ENCODE measurements around the gene TSPAN10.

TSPAN10 gene

DNA sequence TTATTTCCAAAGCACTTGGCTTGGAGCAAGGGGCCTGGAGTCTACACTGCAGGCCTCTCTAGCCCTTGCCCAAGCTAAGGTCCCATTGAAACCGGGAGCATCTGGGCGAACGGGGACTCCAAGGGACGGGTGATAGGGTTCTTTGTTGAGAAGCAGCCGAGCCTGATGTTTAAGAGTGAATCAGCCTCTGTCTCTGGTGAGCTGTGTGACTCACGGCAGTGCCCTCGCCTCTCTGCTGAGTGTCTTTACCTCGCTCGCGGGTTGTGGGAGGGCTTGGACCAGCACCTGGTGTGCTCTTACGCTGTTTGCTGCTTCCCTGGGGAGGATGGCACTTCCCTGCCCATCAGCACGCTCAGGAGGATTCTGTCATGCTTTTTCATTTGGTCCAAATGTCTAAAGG is 48.1 kb downstream of the TSPAN10 start:
- H3K27ac Mint-ChIP-seq: peak overlapping the region; percentile 88
- peaks cover 2% of the 10 kb centered on the region for H3K36me3 Mint-ChIP-seq
- peaks cover 27% of the 10 kb centered on the region for H3K4me1 Mint-ChIP-seq (ENCODE audit: low read depth)
- no peaks in the 10 kb centered on the region for H3K27me3 Mint-ChIP-seq
- H3K9me3 Mint-ChIP-seq (ENCODE audit: low read depth): no peaks in the 10 kb centered on the region
- H3K4me3 Mint-ChIP-seq: peak overlapping the region; percentile 91

DNA sequence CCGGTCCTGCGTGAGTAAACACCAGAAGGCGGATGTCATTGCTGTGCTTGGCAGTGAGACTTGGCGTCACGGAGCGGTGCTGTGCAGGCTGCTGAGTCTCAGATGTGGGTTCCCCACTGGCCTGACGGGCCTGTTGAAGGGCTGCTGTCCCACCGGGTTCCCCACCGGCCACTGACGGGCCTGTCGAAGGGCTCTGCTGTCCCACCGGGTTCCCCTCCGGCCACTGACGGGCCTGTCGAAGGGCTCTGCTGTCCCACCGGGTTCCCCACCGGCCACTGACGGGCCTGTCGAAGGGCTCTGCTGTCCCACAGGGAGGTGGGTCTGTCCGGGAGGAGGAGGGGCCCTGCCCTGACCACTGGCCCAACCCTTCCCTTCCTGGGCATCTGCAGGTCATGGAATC is 49.6 kb downstream of the TSPAN10 start:
- Mint-ChIP-seq H3K27ac (no peak overlapping the region), H3K27me3 (no peaks in the 10 kb centered on the region), H3K4me3 (no peak overlapping the region), H3K4me1 (ENCODE audit: low read depth) (peaks cover 27% of the 10 kb centered on the region), H3K36me3 (peaks cover 2% of the 10 kb centered on the region), H3K9me3 (ENCODE audit: low read depth) (no peaks in the 10 kb centered on the region)

DNA sequence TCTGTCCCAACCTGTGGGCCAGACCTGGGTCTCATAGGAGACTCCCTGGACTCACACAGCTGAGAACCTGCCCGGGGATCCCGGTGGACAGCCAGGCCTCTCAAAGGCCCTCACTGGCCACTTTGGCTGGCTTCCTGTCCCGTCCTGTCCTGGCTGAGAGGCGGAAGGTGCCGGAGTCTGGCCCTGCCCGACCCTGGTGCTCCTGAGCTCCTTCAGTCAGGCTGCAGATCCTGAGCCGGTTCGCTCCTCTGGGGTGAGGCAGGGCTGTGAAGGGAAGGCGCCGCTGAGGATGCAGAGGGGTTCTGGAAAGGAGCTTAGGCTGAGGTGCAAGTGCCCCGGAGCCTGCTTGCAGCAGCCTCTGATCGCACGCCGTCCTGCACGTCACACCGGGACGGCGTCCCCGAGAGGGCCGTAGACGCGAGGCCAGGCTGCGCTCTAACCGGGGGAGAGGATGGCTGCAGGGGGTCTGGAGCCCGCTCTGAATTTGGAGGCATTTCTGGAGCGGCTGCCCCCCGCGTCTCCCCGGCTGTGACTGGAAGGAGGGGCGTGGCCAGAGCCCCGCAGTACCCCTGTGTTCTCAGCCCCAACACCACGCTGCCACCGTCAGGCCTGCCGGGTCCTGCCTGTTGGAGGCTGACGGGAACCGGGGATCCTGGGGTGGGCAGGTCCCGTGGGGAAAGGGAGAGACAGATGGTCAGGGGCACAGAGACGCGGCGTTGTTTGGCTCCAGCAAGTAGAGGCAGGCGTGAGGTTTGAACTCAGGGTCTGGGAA is 51.0 kb downstream of the TSPAN10 start:
- Mint-ChIP-seq H3K27ac (no peak overlapping the region), H3K27me3 (no peaks in the 10 kb centered on the region), H3K4me3 (no peak overlapping the region), H3K4me1 (ENCODE audit: low read depth) (peaks cover 22% of the 10 kb centered on the region), H3K36me3 (peaks cover 2% of the 10 kb centered on the region), H3K9me3 (ENCODE audit: low read depth) (no peaks in the 10 kb centered on the region)

DNA sequence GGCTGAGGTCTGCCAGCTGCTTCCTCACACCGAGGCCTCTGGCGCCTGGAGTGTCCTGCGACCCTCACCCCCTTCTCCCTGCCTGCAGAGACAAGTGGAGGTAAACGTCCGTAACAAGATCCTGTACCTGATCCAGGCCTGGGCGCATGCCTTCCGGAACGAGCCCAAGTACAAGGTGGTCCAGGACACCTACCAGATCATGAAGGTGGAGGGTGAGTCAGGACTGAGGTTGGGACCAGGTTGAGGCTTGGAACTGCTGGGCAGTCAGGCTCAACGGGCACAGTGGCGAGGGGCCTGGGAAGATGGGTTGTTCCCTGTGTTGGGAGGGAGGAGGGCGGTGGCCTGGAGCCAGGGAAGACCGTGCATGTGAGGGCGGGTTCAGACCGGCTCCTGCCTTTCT is 51.6 kb downstream of the TSPAN10 start:
- H3K27ac Mint-ChIP-seq: no peak overlapping the region
- peaks cover 2% of the 10 kb centered on the region for H3K36me3 Mint-ChIP-seq
- no peaks in the 10 kb centered on the region for H3K9me3 Mint-ChIP-seq (ENCODE audit: low read depth)

DNA sequence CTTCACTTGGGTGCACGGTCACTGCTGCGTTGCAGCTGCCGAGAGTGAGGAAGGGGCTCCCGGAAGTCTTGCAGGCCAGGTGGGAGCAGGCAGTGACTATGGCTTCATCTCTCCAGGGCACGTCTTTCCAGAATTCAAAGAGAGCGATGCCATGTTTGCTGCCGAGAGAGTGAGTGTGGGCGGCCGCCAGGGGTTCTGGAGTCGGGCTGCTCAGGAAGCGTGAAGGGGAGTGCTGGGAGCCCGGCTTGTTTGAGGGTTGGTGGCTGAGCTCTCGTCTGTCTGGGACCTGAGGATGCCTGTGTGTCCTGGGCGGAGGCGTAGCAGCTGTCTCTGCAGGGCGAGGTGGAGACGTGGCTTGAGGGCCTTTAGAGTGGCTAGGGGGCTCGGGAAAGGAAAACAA is 53.1 kb downstream of the TSPAN10 start:
- peak overlapping the region; percentile 16 for H3K27ac Mint-ChIP-seq
- no peak overlapping the region for H3K4me3 Mint-ChIP-seq
- peaks cover 14% of the 10 kb centered on the region for H3K4me1 Mint-ChIP-seq (ENCODE audit: low read depth)
- H3K9me3 Mint-ChIP-seq (ENCODE audit: low read depth): no peaks in the 10 kb centered on the region
- no peaks in the 10 kb centered on the region for H3K27me3 Mint-ChIP-seq
- H3K36me3 Mint-ChIP-seq: peaks cover 2% of the 10 kb centered on the region

More for the DNA sequence above, 51.6 kb downstream of the TSPAN10 start:
- Mint-ChIP-seq H3K4me3 (no peak overlapping the region), H3K4me1 (ENCODE audit: low read depth) (peaks cover 22% of the 10 kb centered on the region), H3K27me3 (no peaks in the 10 kb centered on the region)

DNA sequence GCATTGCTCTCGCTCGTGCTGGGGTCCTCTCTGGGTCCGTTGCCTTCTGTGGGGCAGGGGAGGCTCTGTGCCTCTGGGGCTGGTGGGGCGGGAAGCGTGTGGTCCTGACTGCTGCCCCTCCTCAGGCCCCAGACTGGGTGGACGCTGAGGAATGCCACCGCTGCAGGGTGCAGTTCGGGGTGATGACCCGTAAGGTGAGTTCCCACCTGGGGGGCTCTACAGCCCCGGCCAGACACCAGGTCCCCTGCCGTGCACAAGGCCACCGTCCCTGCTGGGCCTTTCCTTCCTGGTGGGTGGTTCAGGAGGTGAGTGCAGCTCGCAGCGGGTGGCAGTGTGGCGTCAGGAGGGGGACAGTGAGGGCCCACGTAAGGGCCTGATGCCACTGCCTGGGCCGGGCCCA is 53.6 kb downstream of the TSPAN10 start:
- H3K4me1 Mint-ChIP-seq (ENCODE audit: low read depth): peaks cover 9% of the 10 kb centered on the region
- H3K27ac Mint-ChIP-seq: no peak overlapping the region
- no peaks in the 10 kb centered on the region for H3K9me3 Mint-ChIP-seq (ENCODE audit: low read depth)
- peaks cover 2% of the 10 kb centered on the region for H3K36me3 Mint-ChIP-seq
- H3K4me3 Mint-ChIP-seq: no peak overlapping the region
- no peaks in the 10 kb centered on the region for H3K27me3 Mint-ChIP-seq

DNA sequence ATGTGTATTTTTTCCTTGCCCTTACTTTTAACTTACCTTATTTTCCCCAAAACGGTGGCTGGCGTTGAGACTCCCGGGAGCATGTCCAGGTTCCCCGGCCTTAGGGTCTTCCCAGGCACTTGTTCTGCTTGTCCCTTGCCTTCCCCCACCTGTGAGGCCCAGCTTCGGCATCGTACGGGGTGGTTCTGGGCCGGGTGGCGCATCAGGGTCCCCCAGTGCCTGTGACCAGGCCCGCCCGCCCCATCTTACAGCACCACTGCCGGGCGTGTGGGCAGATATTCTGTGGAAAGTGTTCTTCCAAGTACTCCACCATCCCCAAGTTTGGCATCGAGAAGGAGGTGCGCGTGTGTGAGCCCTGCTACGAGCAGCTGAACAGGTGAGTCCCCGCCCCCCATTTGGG is 54.2 kb downstream of the TSPAN10 start:
- peaks cover under 1% of the 10 kb centered on the region for H3K36me3 Mint-ChIP-seq
- no peaks in the 10 kb centered on the region for H3K27me3 Mint-ChIP-seq

DNA sequence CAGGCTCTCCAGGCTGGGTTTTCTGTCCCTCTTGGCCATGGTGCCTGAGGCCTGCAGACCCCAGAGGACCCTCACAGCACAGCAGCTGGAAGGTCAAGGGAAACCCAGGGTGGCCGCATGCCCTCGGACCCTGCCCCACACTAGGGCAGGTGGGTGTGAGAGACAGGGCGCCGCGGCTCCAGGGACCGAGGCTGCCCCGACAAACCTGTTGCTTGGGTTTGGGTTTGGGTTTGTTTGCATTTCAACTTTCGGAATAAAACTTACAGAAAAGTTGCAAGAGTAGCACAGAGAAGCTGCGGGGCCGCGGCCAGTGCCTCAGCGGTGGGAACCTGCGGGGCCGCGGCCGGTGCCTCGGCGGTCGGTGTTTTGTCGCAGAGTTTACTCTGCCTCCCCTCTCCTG is 54.6 kb downstream of the TSPAN10 start:
- Mint-ChIP-seq H3K27me3 (no peaks in the 10 kb centered on the region), H3K36me3 (no peaks in the 10 kb centered on the region), H3K4me1 (ENCODE audit: low read depth) (peaks cover 2% of the 10 kb centered on the region), H3K9me3 (ENCODE audit: low read depth) (no peaks in the 10 kb centered on the region), H3K4me3 (no peak overlapping the region), H3K27ac (no peak overlapping the region)

More for the DNA sequence above, 54.2 kb downstream of the TSPAN10 start:
- H3K27ac Mint-ChIP-seq: no peak overlapping the region
- no peaks in the 10 kb centered on the region for H3K9me3 Mint-ChIP-seq (ENCODE audit: low read depth)
- H3K4me1 Mint-ChIP-seq (ENCODE audit: low read depth): peaks cover 5% of the 10 kb centered on the region
- no peak overlapping the region for H3K4me3 Mint-ChIP-seq

DNA sequence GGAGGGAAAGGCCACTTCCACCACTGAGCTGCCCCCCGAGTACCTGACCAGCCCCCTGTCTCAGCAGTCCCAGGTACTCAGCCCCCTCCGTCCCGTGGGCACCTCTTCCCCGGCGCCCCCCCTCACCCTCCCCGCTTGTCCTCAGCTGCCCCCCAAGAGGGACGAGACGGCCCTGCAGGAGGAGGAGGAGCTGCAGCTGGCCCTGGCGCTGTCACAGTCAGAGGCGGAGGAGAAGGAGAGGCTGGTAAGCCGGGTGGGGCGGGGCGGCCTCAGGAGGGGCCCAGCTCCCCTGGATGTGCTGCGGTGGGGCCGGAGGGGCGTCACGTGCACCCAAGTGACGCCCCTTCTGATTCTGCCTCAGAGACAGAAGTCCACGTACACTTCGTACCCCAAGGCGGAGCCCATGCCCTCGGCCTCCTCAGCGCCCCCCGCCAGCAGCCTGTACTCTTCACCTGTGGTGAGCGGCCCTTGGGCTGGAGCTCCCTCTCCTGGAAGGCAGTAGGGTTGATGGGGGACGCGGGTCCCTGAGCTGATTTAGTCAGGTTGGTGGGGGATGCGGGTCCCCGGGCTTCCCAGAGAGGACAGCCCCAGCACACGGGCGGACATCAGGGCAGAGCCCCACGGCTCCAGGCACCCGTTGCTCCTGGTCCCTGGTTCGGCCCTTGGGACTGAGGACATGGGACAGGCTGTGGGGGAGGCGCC is 56.7 kb downstream of the TSPAN10 start:
- no peaks in the 10 kb centered on the region for H3K4me1 Mint-ChIP-seq (ENCODE audit: low read depth)

DNA sequence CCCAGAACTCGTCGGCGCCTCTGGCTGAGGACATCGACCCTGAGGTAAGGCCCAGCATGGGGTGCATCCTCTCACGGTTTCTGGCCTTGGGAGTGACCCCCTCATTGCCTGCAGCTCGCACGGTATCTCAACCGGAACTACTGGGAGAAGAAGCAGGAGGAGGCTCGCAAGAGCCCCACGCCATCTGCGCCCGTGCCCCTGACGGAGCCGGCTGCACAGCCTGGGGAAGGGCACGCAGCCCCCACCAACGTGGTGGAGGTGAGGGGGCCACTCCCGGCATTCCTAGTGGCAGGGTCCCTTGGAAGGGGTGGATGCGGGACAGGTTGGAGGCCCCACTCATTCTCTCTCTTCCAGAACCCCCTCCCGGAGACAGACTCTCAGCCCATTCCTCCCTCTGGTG is 57.8 kb downstream of the TSPAN10 start:
- Mint-ChIP-seq H3K4me3 (no peak overlapping the region), H3K4me1 (ENCODE audit: low read depth) (peaks cover 1% of the 10 kb centered on the region), H3K27me3 (no peaks in the 10 kb centered on the region), H3K36me3 (no peaks in the 10 kb centered on the region), H3K9me3 (ENCODE audit: low read depth) (no peaks in the 10 kb centered on the region), H3K27ac (no peak overlapping the region)

More for the DNA sequence above, 56.7 kb downstream of the TSPAN10 start:
- Mint-ChIP-seq H3K27ac (no peak overlapping the region), H3K4me3 (no peak overlapping the region), H3K36me3 (no peaks in the 10 kb centered on the region), H3K27me3 (no peaks in the 10 kb centered on the region), H3K9me3 (ENCODE audit: low read depth) (no peaks in the 10 kb centered on the region)

DNA sequence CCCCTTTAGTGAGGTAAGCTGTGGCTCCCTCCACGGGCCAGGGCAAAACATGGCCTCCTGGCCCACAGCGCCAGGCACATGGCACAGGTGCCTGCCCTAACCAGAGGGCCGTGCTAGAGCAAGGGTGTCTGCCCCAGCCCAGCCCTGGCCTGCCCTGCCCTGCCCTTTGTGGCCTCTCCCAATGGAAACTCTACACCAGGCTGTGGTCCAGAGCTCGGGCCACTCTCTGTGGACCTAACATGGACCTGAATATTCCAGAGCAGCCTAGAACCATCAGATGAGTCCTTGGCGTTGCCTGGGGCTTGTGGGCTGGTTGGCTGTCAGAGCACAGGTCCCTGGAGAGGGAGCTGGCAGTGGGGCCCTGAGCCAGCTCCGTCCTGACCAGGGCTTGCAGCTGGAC is 58.2 kb downstream of the TSPAN10 start:
- Mint-ChIP-seq H3K27me3 (no peaks in the 10 kb centered on the region), H3K4me1 (ENCODE audit: low read depth) (peaks cover 1% of the 10 kb centered on the region), H3K9me3 (ENCODE audit: low read depth) (no peaks in the 10 kb centered on the region), H3K27ac (no peak overlapping the region), H3K36me3 (no peaks in the 10 kb centered on the region), H3K4me3 (no peak overlapping the region)

DNA sequence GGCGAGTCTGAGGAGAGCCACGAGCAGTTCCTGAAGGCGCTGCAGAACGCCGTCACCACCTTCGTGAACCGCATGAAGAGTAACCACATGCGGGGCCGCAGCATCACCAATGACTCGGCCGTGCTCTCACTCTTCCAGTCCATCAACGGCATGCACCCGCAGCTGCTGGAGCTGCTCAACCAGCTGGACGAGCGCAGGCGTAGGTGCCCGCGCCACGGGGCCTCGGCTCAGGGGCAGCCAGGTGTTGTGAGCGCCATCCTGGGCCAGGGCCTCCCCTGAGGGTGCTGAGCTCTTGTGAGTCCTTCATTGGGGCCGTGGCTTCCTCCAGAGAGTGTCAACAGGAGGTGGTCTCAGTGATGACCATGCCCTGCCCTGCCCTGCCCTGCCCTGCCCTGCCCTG is 58.8 kb downstream of the TSPAN10 start:
- Mint-ChIP-seq H3K4me3 (no peak overlapping the region), H3K27ac (no peak overlapping the region), H3K4me1 (ENCODE audit: low read depth) (peaks cover 3% of the 10 kb centered on the region), H3K36me3 (no peaks in the 10 kb centered on the region), H3K27me3 (no peaks in the 10 kb centered on the region), H3K9me3 (ENCODE audit: low read depth) (no peaks in the 10 kb centered on the region)

DNA sequence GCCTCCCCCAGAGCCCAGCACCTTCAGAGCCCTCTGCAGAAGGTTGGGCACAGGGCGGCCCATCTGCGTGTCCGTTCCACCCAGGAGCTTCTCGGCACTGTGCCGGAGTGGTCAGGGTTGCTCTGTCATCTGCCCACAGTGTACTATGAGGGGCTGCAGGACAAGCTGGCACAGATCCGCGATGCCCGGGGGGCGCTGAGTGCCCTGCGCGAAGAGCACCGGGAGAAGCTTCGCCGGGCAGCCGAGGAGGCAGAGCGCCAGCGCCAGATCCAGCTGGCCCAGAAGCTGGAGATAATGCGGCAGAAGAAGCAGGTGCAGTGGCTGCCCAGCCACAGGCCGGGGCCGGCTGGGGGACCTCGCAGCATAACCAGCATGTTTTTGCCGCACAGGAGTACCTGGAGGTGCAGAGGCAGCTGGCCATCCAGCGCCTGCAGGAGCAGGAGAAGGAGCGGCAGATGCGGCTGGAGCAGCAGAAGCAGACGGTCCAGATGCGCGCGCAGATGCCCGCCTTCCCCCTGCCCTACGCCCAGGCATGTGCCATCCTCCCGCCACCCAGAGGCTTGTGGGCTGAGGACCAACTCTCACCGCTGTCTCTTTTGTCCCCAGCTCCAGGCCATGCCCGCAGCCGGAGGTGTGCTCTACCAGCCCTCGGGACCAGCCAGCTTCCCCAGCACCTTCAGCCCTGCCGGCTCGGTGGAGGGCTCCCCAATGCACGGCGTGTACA is 59.4 kb downstream of the TSPAN10 start:
- no peak overlapping the region for H3K27ac Mint-ChIP-seq
- no peaks in the 10 kb centered on the region for H3K36me3 Mint-ChIP-seq
- H3K27me3 Mint-ChIP-seq: no peaks in the 10 kb centered on the region
- H3K4me3 Mint-ChIP-seq: no peak overlapping the region
- peaks cover 6% of the 10 kb centered on the region for H3K4me1 Mint-ChIP-seq (ENCODE audit: low read depth)
- H3K9me3 Mint-ChIP-seq (ENCODE audit: low read depth): no peaks in the 10 kb centered on the region

DNA sequence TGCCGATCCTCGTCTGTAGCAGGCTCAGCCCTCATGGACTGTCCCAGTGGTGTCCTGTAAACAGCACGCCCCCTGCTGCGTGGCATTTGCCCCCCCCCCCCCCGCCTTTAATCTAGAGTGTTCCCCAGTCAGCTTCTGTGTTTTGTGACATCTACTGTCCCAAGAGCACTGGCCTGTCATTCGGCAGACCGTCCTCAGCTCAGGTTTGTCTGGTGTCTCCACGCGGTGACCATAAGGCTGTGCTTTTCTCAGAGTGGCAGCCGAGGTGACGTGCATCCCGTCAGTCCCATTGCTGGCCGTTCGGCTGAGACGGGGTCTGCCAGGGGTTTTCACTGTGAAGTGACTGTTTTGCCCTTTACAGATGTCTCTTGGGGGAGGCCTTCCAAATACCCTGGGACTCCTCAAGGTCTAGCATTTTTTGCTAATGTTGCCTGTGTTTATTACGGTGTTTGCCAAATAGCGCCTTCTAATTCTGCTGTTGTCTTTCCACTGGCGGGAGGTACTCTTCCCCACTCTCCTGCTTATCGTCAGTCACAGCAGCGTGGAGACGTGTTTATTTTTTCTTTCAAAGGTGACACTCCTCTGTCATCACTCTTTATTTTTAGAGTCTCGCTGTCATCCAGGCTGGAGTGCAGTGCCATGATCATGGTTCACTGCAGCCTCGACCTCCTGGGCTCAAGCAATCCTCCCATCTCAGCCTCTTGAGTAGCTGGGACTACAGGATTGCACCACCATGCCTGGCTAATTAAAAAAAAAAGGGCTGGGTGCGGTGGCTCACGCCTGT is 60.5 kb downstream of the TSPAN10 start:
- Mint-ChIP-seq H3K4me1 (ENCODE audit: low read depth) (peaks cover 13% of the 10 kb centered on the region), H3K9me3 (ENCODE audit: low read depth) (no peaks in the 10 kb centered on the region), H3K36me3 (no peaks in the 10 kb centered on the region), H3K27me3 (no peaks in the 10 kb centered on the region), H3K4me3 (no peak overlapping the region), H3K27ac (no peak overlapping the region)

Data from activated naive CD8-positive, alpha-beta T cell (primary cell).